M059J (cell line): ENCODE data around the gene OR2T27. TPM values are rescaled to one million over a fixed set of nuclear protein-coding genes. Genes with fewer than 3 reads are reported as not detected.
"Not testable (repeated sequence)": the region's sequence is repeated elsewhere in the genome, so short reads cannot be mapped to it uniquely, and the experiment has no call there.

Source experiments
- DNase-seq: peaks from one replicate; pipeline ENCODE4 v3.0.0-alpha.2; 2012; ENCODE audit warnings: low read depth
- total RNA-seq: library from RNA; depleted of rRNA; stranded (reverse); fragments of >200 nt; shearing (Covaris generic); gene quantifications from 2 replicates; pipeline ENCODE4 v1.2.3, GENCODE V29; 2014; rRNA removed

Gene OR2T27
- not detected in 2 replicates for total RNA-seq

DNA sequence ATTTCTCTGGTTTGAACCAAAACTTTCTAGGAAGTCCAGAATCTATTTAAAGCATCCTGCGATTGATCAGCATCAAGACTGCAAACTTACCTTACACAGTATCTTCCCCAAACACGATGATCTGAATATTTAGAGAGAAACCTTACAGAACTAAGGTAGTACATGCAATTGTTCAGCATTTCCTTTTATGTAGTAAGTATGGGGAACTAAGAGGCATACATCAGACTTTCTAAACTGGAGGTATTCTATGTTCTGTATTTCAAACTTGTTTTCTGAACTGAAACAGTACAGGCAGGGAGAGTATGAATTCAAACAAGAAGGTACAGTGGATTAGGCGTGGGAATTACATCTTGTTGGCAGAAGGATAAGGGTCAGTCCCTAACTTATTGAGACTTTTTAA is at the start of gene OR2T27:
Gene OR2T27 (minus strand): TSS at position 175 of the 400 bp plus-strand sequence. CDS start 4,644 bp downstream, outside the sequence.
- not testable (repeated sequence) for DNase-seq

- peak; percentile 1 for DNase-seq
Observed at GRCh38 chr1:248704606-248705005, 49.3 kb upstream of the OR2T27 start.

DNA sequence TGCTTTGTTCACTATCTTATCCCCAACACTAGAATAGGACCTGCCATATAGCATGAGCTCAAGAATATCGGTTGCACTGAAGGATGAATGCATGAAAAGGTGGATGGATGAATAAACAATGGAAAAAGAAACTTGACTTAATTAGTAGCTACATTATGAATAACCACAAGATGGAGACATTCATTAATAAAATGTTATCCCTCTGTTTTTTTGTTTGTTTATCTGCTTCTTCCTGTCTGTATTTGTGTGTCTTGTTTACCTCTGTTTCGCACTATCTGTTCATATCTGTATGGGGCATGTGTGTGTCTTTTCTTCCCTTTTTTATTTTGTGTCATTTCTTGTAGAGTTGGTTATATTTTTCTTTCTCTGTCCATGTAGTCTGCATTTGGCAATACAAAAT is 48.3 kb upstream of the OR2T27 start:
- no peak for DNase-seq

- no peak for DNase-seq
Observed at GRCh38 chr1:248702714-248703113, 47.4 kb upstream of the OR2T27 start, which contains the start of gene OR14I1. OR14I1 (minus strand) TSS chr1:248702766.

GRCh38 chr1:248699099-248699498 is 43.8 kb upstream of the OR2T27 start:
- DNase-seq: no peak

GRCh38 chr1:248697907-248698306 is 42.6 kb upstream of the OR2T27 start:
- no peak for DNase-seq

GRCh38 chr1:248696774-248697173 is 41.4 kb upstream of the OR2T27 start:
- DNase-seq: no peak

DNA sequence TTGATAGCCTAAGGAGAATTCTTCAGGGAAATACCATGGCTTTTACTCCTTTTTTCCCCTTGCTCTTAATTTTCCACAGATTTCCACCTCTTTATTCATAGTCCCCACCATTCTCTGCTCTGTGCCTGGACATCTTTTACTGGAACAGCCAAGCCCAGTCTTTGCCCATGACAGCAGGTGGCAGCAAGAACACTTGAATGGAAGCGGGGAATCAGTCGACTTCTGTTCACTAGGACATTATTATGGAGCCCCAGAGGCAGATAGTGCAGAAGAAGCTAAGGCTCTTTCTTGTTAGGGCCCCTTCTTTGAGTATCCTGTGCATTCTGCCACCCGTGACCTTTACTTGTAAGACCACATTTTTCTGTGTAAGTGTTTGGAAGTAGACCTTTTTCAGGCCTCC is 40.9 kb upstream of the OR2T27 start:
- peak; percentile 34 for DNase-seq

DNA sequence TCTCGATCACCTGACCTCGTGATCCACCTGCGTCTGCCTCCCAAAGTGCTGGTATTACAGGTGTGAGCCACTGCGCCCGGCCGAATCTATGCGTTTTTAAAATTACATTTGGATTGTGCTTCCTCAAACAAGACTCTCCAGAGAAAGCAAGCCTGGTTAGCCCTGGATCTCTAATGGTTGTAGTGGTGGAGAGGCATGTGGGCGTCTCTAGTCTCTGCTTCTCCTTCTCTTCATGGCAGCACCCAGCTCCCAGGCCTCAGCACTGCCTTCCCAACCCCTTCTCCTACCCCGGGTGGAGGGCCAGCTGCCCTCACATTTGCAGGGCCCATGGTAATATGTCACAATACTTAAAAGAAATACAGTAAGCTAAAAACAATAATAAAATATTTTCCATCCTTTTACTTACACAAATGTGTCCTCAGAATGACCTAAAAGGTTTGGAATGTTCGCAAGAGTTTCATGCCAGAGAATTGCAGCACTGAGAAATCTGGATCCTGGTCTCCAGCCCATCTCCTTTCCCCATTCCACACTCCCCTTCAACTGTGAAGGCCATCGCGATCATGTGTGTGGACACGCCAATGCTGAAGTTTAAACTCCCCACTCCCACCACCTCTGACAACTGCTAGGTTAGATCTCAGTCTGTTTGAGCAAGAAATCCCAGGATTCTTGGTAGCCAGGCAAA is 40.3 kb upstream of the OR2T27 start:
- DNase-seq: peak; percentile 17

- no peak for DNase-seq
Observed at GRCh38 chr1:248691567-248692155, 36.3 kb upstream of the OR2T27 start.

DNA sequence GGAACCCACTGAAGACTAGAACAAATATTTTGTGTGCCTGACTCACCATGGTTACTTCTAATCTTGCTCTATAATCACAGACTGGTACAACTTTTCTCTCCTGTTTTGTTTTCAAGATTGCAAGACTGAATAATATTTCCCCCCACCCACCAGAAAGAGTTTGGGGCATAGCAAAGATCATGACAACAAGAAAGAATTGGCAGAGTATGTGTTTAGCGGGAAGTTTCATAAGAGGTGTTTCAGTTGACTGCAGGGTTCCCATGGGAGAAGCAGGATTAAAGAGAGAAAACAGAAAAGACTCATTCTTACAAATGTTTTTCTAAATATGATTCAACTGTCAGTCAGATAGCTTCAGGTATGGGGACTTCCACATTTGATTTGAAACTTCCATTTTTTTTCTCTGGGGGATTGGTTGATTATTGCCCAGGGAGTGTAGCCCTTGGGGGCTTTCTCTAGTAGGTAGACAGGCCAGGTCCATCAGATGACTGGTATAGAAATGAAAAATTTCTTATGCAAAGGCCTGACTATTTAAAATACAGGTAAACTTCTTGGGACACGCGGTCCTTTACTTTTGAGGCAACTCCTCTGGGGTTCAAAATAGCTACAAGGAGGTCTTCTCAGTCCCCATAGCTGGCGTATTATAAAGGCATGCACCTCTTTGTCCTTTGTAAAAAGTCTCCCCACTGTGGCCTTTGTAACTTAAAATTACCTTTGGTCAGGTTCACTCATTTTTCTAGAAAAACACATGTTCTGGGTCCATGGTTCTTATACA is 33.4 kb upstream of the OR2T27 start:
- DNase-seq: no peak

GRCh38 chr1:248686815-248687214 is 31.5 kb upstream of the OR2T27 start:
- DNase-seq: no peak

DNA sequence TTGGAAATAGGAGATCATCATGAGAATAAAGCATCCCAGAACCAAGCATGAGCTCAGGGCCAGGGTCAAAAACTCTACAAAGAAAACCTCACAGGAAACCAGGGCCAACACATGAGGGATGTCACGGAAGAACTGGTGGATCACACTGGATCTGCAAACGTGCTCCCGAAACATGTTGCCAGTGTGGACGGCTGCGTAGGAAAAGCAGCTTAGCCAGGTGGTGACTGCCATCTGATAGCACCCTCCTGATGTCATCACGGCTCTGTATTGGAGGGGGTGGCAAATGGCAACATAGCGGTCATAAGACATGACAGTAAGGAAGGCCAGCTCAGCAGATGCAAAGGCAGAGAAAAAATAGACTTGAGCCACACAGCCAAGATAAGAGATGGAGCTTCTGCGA is 26.3 kb upstream of the OR2T27 start:
- DNase-seq: no peak

GRCh38 chr1:248670003-248670402 is 14.7 kb upstream of the OR2T27 start:
- DNase-seq: no peak

GRCh38 chr1:248663453-248664328 is 8.4 kb upstream of the OR2T27 start:
- not testable (repeated sequence) for DNase-seq

- not testable (repeated sequence) for DNase-seq
Observed at GRCh38 chr1:248656797-248657196, 1.5 kb upstream of the OR2T27 start.

DNA sequence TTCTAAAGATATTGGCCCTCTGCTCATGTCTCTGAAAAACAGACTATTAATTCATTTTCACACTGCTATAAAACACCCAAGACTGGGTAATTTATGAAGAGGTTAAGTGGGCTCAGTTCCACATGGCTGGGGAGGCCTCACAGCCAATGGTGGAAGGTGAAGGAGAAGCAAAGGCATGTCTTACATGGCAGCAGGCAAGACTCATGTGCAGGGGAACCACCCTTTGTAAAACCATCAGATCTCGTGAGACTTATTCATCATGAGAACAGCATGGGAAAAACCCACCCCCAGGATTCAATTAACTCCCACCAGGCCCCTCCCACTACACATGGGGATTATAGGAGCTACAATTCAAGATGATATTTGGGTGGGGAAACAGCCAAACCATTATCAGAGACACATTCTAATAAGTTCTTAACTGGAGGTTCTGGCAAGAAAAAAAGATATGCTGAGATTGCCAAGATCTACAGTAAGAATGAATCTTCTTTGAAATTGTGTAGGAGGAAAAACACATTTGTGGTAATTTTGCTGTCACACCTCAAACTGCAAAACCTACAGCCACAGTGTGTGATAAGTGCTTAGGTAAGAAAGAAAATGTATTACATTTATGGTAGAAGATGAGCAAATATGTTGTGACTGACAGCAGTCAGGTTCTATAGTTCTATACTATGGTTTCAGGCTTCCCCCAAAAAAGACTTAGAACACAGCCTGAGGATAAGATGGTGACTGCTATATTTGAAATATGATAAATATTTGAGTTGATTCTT is 6.4 kb downstream of the OR2T27 start:
- DNase-seq: not testable (repeated sequence)

DNA sequence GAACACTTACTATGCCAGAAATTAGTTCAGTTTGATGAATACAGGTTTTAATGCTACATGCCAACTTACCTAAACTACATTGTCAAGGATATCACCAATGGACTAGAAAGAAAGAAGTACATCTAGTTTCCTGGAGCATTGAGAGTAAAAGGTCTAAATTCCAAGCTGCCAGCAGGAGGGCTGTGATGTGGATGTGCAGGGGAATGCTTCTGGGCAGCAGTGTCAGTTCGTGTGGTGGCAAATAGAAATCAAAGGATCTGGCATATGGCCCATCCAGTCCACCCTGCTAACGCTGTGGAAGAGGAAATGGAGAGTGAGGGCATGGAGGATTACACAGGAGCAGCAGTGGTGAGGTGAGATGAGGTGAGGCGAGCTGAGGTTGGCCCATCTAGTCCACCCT is 10.2 kb downstream of the OR2T27 start, which contains the start of gene OR2T35:
Gene OR2T35 (minus strand): TSS at position 101 of the 400 bp plus-strand sequence. CDS start 6,020 bp downstream, outside the sequence.
- DNase-seq: not testable (repeated sequence)

DNA sequence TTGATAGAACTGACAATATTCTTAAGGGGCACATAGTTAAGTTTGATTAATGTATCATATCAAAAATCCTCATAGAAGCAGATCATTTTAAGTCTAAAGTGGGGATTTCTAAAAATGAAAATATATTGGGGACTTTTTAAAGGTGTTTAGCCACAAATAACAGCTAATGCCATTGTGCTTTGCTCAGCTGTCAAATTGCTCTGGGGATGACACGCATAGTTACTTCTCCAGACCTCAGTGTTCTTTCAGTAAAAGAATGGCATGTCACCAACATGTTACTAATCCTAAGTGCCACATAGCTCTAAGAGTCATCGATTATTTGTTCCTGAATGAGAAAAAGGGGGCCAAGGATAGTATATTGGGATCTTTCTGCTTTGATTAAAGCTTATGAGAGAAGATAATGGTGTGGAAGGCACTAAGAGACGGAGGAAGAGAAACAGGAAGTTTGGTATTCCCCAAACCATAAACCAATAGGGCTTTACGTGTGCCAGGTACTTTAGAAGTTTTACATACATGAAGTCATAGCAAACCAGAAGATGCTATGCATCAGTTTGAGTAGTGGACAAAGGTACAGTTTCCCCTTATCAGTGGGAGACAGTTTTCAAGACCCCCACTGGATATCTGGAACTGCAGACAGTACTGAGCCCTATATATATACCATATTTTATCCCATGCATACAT is 12.2 kb downstream of the OR2T27 start:
- DNase-seq: not testable (repeated sequence)

- DNase-seq: not testable (repeated sequence)
Observed at GRCh38 chr1:248641583-248641982, 13.7 kb downstream of the OR2T27 start.
